Measurements from ENCODE around the gene MAP3K15. TPM values are rescaled to one million over a fixed set of nuclear protein-coding genes. Genes with fewer than 3 reads are reported as not detected.
A peak's percentile ranks its signal among the peaks of the same experiment; 100 is the strongest.

MAP3K15 gene
- total RNA-seq, 1 experiment from 2014 or later, result not detected

GRCh38 chrX:19555683-19556082, 40.4 kb upstream of the MAP3K15 start:
- Histone ChIP-seq H3K36me3 (ENCODE audit: insufficient read depth, low read length) (no peaks in the 10 kb centered on the region), H3K4me1 (ENCODE audit: low read length) (peaks cover 50% of the 10 kb centered on the region), H3K79me2 (ENCODE audit: low read length) (0 out of 2 replicates have a peak, but pooled peaks cover 3% of the 10 kb centered on the region), H3K9me3 (ENCODE audit: low read length) (no peaks in the 10 kb centered on the region), H3K9me2 (replicated peaks; ENCODE audit: insufficient read depth, low read length) (no peaks in the 10 kb centered on the region), H3K9ac (ENCODE audit: low read length) (no peak overlapping the region), H2AFZ (ENCODE audit: low read length) (no peak overlapping the region), H3K4me3 (ENCODE audit: low read length) (no peak overlapping the region), H3K27me3 (ENCODE audit: low read length) (no peaks in the 10 kb centered on the region), H3K27ac (ENCODE audit: low read length) (0 out of 2 replicates have a peak overlapping the region, but pooled peaks have one; percentile 3), H3K4me2 (ENCODE audit: low read depth, low read length, poor library complexity, severe bottlenecking) (no peak overlapping the region), H4K20me1 (ENCODE audit: insufficient read depth, low read depth, low read length) (no peaks in the 10 kb centered on the region)
- DNase-seq, result no peak

GRCh38 chrX:19555236-19555635, 39.9 kb upstream of the MAP3K15 start:
- H4K20me1 ChIP-seq (ENCODE audit: insufficient read depth, low read depth, low read length), result no peaks in the 10 kb centered on the region
- peaks cover 54% of the 10 kb centered on the region for H3K4me1 ChIP-seq (ENCODE audit: low read length)
- H3K79me2 ChIP-seq (ENCODE audit: low read length), result 0 out of 2 replicates have a peak, but pooled peaks cover 3% of the 10 kb centered on the region
- H3K9me3 ChIP-seq (ENCODE audit: low read length), result no peaks in the 10 kb centered on the region
- no peak for DNase-seq
- H3K27ac ChIP-seq (ENCODE audit: low read length), result no peak overlapping the region
- H3K36me3 ChIP-seq (ENCODE audit: insufficient read depth, low read length), result no peaks in the 10 kb centered on the region
- no peak overlapping the region for H3K4me3 ChIP-seq (ENCODE audit: low read length)
- no peak overlapping the region for H3K9ac ChIP-seq (ENCODE audit: low read length)
- H3K4me2 ChIP-seq (ENCODE audit: low read depth, low read length, poor library complexity, severe bottlenecking), result no peak overlapping the region
- no peak overlapping the region for H2AFZ ChIP-seq (ENCODE audit: low read length)
- H3K27me3 ChIP-seq (ENCODE audit: low read length), result no peaks in the 10 kb centered on the region
- no peaks in the 10 kb centered on the region for H3K9me2 ChIP-seq (replicated peaks; ENCODE audit: insufficient read depth, low read length)

- Histone ChIP-seq H2AFZ (ENCODE audit: low read length) (no peak overlapping the region), H3K27ac (ENCODE audit: low read length) (no peak overlapping the region), H3K36me3 (ENCODE audit: insufficient read depth, low read length) (no peaks in the 10 kb centered on the region), H3K4me1 (ENCODE audit: low read length) (peaks cover 54% of the 10 kb centered on the region), H3K4me2 (ENCODE audit: low read depth, low read length, poor library complexity, severe bottlenecking) (no peak overlapping the region), H4K20me1 (ENCODE audit: insufficient read depth, low read depth, low read length) (no peaks in the 10 kb centered on the region), H3K79me2 (ENCODE audit: low read length) (0 out of 2 replicates have a peak, but pooled peaks cover 3% of the 10 kb centered on the region), H3K9me3 (ENCODE audit: low read length) (no peaks in the 10 kb centered on the region), H3K27me3 (ENCODE audit: low read length) (no peaks in the 10 kb centered on the region), H3K9me2 (replicated peaks; ENCODE audit: insufficient read depth, low read length) (no peaks in the 10 kb centered on the region), H3K9ac (ENCODE audit: low read length) (no peak overlapping the region), H3K4me3 (ENCODE audit: low read length) (no peak overlapping the region)
- DNase-seq, result no peak
Observed at GRCh38 chrX:19554786-19555185, 39.5 kb upstream of the MAP3K15 start.

GRCh38 chrX:19552793-19553192, 37.5 kb upstream of the MAP3K15 start:
- no peaks in the 10 kb centered on the region for H3K9me2 ChIP-seq (replicated peaks; ENCODE audit: insufficient read depth, low read length)
- no peak overlapping the region for H3K27ac ChIP-seq (ENCODE audit: low read length)
- H4K20me1 ChIP-seq (ENCODE audit: insufficient read depth, low read depth, low read length), result no peaks in the 10 kb centered on the region
- H3K9me3 ChIP-seq (ENCODE audit: low read length), result no peaks in the 10 kb centered on the region
- 0 out of 2 replicates have a peak, but pooled peaks cover 3% of the 10 kb centered on the region for H3K79me2 ChIP-seq (ENCODE audit: low read length)
- no peak overlapping the region for H3K4me3 ChIP-seq (ENCODE audit: low read length)
- peaks cover 44% of the 10 kb centered on the region for H3K4me1 ChIP-seq (ENCODE audit: low read length)
- H2AFZ ChIP-seq (ENCODE audit: low read length), result no peak overlapping the region
- H3K27me3 ChIP-seq (ENCODE audit: low read length), result no peaks in the 10 kb centered on the region
- no peak overlapping the region for H3K4me2 ChIP-seq (ENCODE audit: low read depth, low read length, poor library complexity, severe bottlenecking)
- peaks cover 2% of the 10 kb centered on the region; the same call in 1 of the 2 replicates for H3K36me3 ChIP-seq (ENCODE audit: insufficient read depth, low read length)
- H3K9ac ChIP-seq (ENCODE audit: low read length), result no peak overlapping the region
- DNase-seq, result no peak

- H3K79me2 ChIP-seq (ENCODE audit: low read length), result no peaks in the 10 kb centered on the region
- H3K9me3 ChIP-seq (ENCODE audit: low read length), result no peaks in the 10 kb centered on the region
- no peak overlapping the region for H2AFZ ChIP-seq (ENCODE audit: low read length)
- H3K27ac ChIP-seq (ENCODE audit: low read length), result peak overlapping the region; percentile 76
- H4K20me1 ChIP-seq (ENCODE audit: insufficient read depth, low read depth, low read length), result no peaks in the 10 kb centered on the region
- H3K36me3 ChIP-seq (ENCODE audit: insufficient read depth, low read length), result peaks cover 2% of the 10 kb centered on the region; the same call in 1 of the 2 replicates
- H3K4me3 ChIP-seq (ENCODE audit: low read length), result no peak overlapping the region
- no peaks in the 10 kb centered on the region for H3K27me3 ChIP-seq (ENCODE audit: low read length)
- DNase-seq, result no peak
- no peak overlapping the region for H3K9ac ChIP-seq (ENCODE audit: low read length)
- H3K4me1 ChIP-seq (ENCODE audit: low read length), result peaks cover 33% of the 10 kb centered on the region
- no peaks in the 10 kb centered on the region for H3K9me2 ChIP-seq (replicated peaks; ENCODE audit: insufficient read depth, low read length)
- H3K4me2 ChIP-seq (ENCODE audit: low read depth, low read length, poor library complexity, severe bottlenecking), result no peak overlapping the region
Observed at GRCh38 chrX:19549838-19550237, 34.5 kb upstream of the MAP3K15 start.

GRCh38 chrX:19548934-19549333, 33.6 kb upstream of the MAP3K15 start:
- H3K4me1 ChIP-seq (ENCODE audit: low read length), result peaks cover 33% of the 10 kb centered on the region
- no peak overlapping the region for H2AFZ ChIP-seq (ENCODE audit: low read length)
- no peaks in the 10 kb centered on the region for H3K9me2 ChIP-seq (replicated peaks; ENCODE audit: insufficient read depth, low read length)
- no peak overlapping the region for H3K4me2 ChIP-seq (ENCODE audit: low read depth, low read length, poor library complexity, severe bottlenecking)
- H3K36me3 ChIP-seq (ENCODE audit: insufficient read depth, low read length), result peaks cover 2% of the 10 kb centered on the region; the same call in 1 of the 2 replicates
- H3K9ac ChIP-seq (ENCODE audit: low read length), result no peak overlapping the region
- H3K9me3 ChIP-seq (ENCODE audit: low read length), result no peaks in the 10 kb centered on the region
- no peaks in the 10 kb centered on the region for H4K20me1 ChIP-seq (ENCODE audit: insufficient read depth, low read depth, low read length)
- H3K27me3 ChIP-seq (ENCODE audit: low read length), result no peaks in the 10 kb centered on the region
- no peak overlapping the region for H3K27ac ChIP-seq (ENCODE audit: low read length)
- no peak for DNase-seq
- no peaks in the 10 kb centered on the region for H3K79me2 ChIP-seq (ENCODE audit: low read length)
- H3K4me3 ChIP-seq (ENCODE audit: low read length), result no peak overlapping the region

GRCh38 chrX:19548279-19548678, 33.0 kb upstream of the MAP3K15 start:
- Histone ChIP-seq H3K79me2 (ENCODE audit: low read length) (no peaks in the 10 kb centered on the region), H3K4me3 (ENCODE audit: low read length) (no peak overlapping the region), H4K20me1 (ENCODE audit: insufficient read depth, low read depth, low read length) (no peaks in the 10 kb centered on the region), H3K36me3 (ENCODE audit: insufficient read depth, low read length) (peaks cover 2% of the 10 kb centered on the region; the same call in 1 of the 2 replicates), H2AFZ (ENCODE audit: low read length) (no peak overlapping the region), H3K27ac (ENCODE audit: low read length) (no peak overlapping the region), H3K9me3 (ENCODE audit: low read length) (no peaks in the 10 kb centered on the region), H3K4me1 (ENCODE audit: low read length) (peaks cover 31% of the 10 kb centered on the region), H3K4me2 (ENCODE audit: low read depth, low read length, poor library complexity, severe bottlenecking) (no peak overlapping the region), H3K27me3 (ENCODE audit: low read length) (no peaks in the 10 kb centered on the region), H3K9me2 (replicated peaks; ENCODE audit: insufficient read depth, low read length) (no peaks in the 10 kb centered on the region), H3K9ac (ENCODE audit: low read length) (no peak overlapping the region)
- no peak for DNase-seq

- Histone ChIP-seq H3K4me2 (ENCODE audit: low read depth, low read length, poor library complexity, severe bottlenecking) (no peak overlapping the region), H3K9me2 (replicated peaks; ENCODE audit: insufficient read depth, low read length) (no peaks in the 10 kb centered on the region), H3K36me3 (ENCODE audit: insufficient read depth, low read length) (peaks cover 2% of the 10 kb centered on the region)
Observed at GRCh38 chrX:19545651-19546050, 30.3 kb upstream of the MAP3K15 start.

More at GRCh38 chrX:19545651-19546050, 30.3 kb upstream of the MAP3K15 start:
- Histone ChIP-seq H4K20me1 (ENCODE audit: insufficient read depth, low read depth, low read length) (no peaks in the 10 kb centered on the region), H3K27ac (ENCODE audit: low read length) (no peak overlapping the region), H3K4me3 (ENCODE audit: low read length) (no peak overlapping the region), H2AFZ (ENCODE audit: low read length) (no peak overlapping the region), H3K4me1 (ENCODE audit: low read length) (peaks cover 4% of the 10 kb centered on the region), H3K9me3 (ENCODE audit: low read length) (no peaks in the 10 kb centered on the region), H3K9ac (ENCODE audit: low read length) (no peak overlapping the region), H3K79me2 (ENCODE audit: low read length) (no peaks in the 10 kb centered on the region), H3K27me3 (ENCODE audit: low read length) (no peaks in the 10 kb centered on the region)
- no peak for DNase-seq

Data from Karpas-422 (cell line).